ENCODE data around the gene KCTD5. TPM values are rescaled to one million over a fixed set of nuclear protein-coding genes. Genes with fewer than 3 reads are reported as not detected.

The KCTD5 gene
- total RNA-seq, 4 donors from 2014 or later = 13.7 to 22.7 (median 21.2) TPM

GRCh38 chr16:2675021-2675420 lies 7.3 kb upstream of the KCTD5 start:
- TF ChIP-seq CTCF (IDR thresholded peaks at IDR 0.05; ENCODE audit: low read depth) = no peak

DNA sequence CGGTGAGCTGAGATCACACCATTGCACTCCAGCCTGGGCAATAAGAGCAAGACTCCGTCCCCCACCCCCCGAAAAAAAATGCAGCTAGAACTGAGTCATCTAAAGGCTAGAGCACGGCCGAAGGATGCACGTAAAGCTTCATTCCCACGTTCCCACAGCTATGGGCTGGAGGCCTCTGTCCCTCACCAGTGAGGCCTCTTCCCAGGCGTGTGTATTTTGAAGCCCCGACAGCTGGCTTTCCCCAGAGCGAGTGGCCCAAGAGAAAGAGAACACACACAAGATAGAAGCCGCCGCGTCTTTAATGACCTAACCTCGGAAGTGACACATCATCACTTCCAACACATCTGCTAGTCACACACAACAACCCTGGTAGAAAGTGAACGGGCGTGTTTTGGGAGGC lies 6.6 kb upstream of the KCTD5 start:
- TF ChIP-seq CTCF (IDR thresholded peaks at IDR 0.05; ENCODE audit: low read depth) = no peak

DNA sequence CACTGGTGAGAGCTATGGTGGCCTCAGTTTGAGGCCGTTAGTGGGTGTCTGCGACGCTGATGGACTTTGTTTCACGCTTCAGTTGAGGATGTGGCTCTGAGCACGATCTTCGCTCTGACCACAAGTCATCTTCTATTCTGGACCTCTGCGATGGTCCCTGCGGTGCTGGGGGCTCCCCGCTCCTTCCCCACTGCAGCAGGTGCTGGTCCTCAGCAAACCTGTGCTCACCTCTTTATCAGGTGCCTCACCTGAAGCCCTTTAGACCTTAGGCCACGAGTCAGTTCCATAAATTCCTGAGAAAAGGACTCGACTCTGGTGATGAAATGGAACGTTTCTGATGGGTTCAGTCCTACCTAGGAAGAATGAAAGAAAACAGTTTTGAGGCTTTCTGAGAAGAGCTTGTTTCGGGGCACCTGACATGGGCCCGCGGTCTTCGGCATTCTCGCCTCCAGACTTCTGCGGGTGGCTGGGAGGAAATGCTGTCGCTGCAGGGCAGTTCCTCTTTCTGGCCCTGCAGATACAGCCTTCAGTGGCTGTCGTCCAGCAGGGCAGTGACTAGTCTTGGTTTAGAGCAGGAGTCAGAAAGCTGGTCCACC lies 4.7 kb downstream of the KCTD5 start:
- TF ChIP-seq CTCF (IDR thresholded peaks at IDR 0.05; ENCODE audit: low read depth) = no peak

DNA sequence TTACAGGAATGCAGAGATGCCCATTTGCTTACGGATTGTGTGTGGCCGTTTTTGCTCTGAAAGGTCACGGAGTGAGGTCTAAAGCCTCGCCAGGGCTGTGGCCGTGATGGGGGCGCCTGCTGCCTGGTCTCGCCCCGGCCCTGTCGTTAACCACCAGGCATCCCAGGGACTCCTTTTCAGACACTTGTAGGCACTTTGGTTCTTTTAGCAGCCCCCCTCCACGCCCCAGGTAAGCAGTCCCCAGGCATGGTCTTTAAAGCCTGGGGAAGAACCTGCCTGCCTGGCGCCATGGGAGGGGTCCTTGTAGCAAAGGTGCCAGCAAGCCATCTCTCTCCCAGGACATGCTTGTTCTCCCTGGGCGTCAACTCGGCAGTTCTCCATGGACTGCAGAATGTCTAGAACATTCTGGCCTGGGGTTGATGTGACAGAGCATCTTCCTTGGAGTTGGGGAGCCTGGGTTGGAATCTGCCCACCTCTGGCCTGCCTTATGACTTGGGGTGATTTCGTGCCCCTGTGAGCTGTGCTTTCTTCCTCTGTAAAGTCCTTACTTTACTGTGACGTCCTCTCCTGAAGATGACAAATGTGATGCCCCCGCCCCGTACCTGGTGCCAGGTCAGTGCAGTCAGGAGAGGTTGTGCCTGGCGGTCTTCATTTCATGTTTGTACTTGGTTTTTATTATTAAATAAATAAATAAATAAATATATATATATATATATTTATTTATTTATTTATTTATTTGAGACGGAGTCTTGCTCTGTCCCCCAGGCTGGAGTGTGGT lies 5.4 kb downstream of the KCTD5 start:
- TF ChIP-seq CTCF (IDR thresholded peaks at IDR 0.05; ENCODE audit: low read depth) = no peak

DNA sequence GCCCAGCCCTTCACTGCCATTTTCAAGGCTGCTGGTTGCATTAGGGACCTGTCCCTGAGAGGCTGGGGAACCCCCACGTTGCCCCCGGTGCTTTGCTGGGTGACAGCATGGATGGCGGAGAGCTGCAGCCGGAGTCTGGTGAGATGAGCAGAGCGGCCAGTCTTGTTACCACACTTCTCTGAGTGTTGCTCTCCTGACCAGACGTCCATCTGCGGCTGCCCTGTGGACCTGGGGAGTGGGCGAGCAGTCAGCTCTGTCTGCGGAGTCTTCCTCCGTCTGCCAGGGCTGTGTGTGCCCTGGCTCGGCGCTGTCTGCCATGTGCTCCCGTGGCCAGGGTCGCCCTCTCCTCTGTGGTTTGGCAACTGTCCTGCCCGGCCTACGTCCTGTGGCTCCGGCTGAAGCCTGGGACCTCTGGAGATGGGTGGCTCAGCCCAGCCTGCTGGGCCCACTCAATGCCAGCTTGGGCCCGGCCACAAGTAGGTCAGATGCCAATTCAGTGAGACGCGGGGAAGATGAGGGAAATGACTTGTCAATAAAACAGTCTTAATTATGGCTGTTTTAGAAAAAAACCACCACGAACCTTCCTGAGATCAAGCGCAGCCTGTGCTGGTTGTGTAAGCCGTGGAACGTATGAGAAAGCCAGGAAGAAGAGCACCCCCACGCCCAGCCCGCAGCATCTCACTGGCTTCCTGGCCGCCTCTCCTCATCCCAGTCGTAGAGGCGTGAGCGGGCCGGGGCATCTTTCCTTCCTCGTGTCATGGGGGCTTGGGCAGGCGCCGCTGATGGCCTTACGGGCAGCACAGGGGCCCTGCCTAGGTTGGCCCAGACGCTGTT lies 7.9 kb downstream of the KCTD5 start:
- TF ChIP-seq CTCF (IDR thresholded peaks at IDR 0.05; ENCODE audit: low read depth) = no peak

DNA sequence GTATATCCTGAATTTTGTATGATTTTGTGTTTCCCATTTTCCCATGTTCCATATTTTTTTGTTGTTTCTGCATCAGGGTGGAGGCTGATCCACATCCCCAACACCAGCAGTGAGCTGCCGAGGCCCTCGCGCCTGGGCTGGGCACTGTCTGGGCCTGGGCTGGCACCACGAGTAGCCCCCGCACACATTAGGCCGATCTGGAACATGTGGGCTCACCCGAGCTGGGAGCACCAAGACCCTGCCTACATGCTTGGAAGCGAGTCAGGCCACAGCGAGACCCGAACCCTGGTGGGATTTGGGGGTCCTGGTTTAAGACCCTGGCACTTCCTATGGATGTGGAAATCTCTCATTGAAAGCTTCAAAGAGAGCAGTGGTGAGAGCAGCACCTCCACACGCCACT lies 8.5 kb downstream of the KCTD5 start:
- TF ChIP-seq CTCF (IDR thresholded peaks at IDR 0.05; ENCODE audit: low read depth) = no peak

All from subcutaneous adipose tissue (tissue), 4 donors.